Measurements from ENCODE around the gene GLB1L2.

GLB1L2 gene

DNA sequence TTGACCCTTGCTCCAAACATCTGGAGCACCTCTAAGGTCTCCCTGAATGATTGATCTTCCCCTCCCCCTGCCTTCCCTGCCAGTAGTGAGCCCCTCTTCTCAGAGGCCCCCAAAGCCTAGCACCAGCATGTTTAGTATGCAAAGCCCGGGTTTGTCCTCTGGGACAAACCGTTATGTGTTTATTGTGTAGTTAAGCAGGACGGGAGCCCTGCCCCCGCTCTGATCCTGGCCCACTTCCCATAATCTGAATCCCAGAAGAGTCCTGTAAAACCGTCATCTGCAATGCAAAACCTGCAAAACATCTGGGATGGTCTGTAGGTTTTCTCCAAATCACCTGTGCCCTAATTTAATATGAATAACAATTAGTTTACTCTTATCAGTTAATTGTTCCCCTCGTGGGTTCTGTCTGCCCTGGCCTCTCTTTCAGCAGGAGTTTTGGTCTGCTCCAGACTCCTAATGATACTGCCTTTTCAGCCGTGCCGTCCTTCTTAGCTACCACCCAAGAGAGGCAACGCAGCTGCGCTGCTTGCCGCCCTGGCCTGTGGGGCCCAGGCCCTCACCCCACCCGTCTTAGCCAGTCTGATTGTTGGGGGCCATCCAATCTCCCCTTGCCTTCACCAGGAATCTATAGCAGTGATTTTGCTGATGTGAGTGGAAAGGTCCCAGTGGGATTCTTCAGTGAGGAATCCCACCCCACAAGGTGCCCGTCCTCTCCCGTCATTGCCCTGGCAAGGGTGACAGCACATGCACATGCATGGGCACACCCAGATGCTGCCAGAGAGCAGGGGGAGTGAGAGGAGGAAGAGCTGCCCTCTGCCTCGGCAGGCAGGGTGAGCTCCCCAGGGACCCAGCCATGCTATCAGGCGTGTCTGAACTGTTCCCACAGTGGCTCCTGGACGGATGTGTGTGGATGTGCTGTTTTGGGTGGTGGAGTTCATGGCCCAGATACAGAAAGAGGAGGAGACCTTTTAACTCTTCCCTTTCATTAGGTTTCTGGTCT is 83.3 kb downstream of the GLB1L2 start:
- H2BK5ac ChIP-seq (ENCODE audit: low read depth, low read length, poor library complexity), result no peak overlapping the region
- no peak overlapping the region for H4K91ac ChIP-seq (ENCODE audit: low read depth, low read length)
- no peak overlapping the region for H4K12ac ChIP-seq (ENCODE audit: low read depth, low read length)
- H2BK120ac ChIP-seq (ENCODE audit: insufficient read depth, low read length, poor library complexity), result no peak overlapping the region
- no peak overlapping the region for H2AK5ac ChIP-seq (ENCODE audit: low read length)
- H3K4ac ChIP-seq (ENCODE audit: low read depth, low read length), result no peak overlapping the region
- H3K4me3 ChIP-seq (ENCODE audit: low read depth, low read length), result no peak overlapping the region
- H3K14ac ChIP-seq (ENCODE audit: low read length), result no peak overlapping the region
- no peak overlapping the region for H3K4me2 ChIP-seq (ENCODE audit: low read length)
- H3K79me1 ChIP-seq (ENCODE audit: low read length), result no peaks in the 10 kb centered on the region
- H3K79me2 ChIP-seq (ENCODE audit: control insufficient read depth, insufficient read depth, low read length, poor library complexity), result no peaks in the 10 kb centered on the region
- peaks cover 3 to 4% of the 10 kb centered on the region in 2 experiments for H3K4me1 ChIP-seq (ENCODE audit: control insufficient read depth in 1 of 2, insufficient read depth in 2 of 2, low read length in 2 of 2)
- no peak overlapping the region for H3K27ac ChIP-seq (ENCODE audit: low read depth, low read length)
- H3K18ac ChIP-seq (ENCODE audit: low read length), result no peak overlapping the region
- H3K9ac ChIP-seq (ENCODE audit: low read length), result no peak overlapping the region
- peaks cover 31% of the 10 kb centered on the region for H3K27me3 ChIP-seq (ENCODE audit: insufficient read depth, low read length)
- WGBS (ENCODE audit: extremely low coverage, insufficient coverage, insufficient read length), result no CpG with 5 or more reads among the region's 17 CpGs
- H2BK12ac ChIP-seq (ENCODE audit: low read length), result no peak overlapping the region
- no peak overlapping the region for H2AFZ ChIP-seq (ENCODE audit: insufficient read depth, low read length, poor library complexity)
- no peak for DNase-seq
- H3K36me3 ChIP-seq (ENCODE audit: control insufficient read depth in 1 of 2, insufficient read depth in 2 of 2, low read length in 2 of 2), result no peaks in the 10 kb centered on the region
- H3K9me3 ChIP-seq (ENCODE audit: insufficient read depth, low read depth, low read length), result peaks cover 6% of the 10 kb centered on the region
- no peak overlapping the region for H4K8ac ChIP-seq (ENCODE audit: low read depth, low read length)
- H3K23ac ChIP-seq (ENCODE audit: low read length), result no peak overlapping the region

DNA sequence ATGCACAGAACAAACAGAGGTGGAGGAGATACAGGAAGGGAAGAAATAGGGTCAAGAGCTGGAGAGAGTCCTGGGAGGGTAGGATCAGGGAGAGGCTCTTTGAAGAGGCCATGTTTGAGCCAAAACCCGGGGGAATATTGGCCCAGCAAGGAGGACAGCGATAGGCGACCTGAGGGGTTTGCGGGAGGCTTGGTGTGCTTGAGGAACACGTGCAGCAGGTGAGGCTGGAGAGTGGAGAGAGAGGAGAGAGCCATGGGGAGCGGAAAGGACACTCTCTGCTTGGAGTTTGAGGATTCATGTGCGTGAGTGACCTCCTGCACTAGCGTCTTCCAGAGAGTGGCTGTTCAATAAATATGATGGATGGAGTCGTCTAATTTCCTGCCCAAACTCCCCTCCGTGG is 84.9 kb downstream of the GLB1L2 start:
- Histone ChIP-seq H4K8ac (ENCODE audit: low read depth, low read length) (no peak overlapping the region), H2AFZ (ENCODE audit: insufficient read depth, low read length, poor library complexity) (no peak overlapping the region), H3K27me3 (ENCODE audit: insufficient read depth, low read length) (peaks cover 17% of the 10 kb centered on the region), H3K4me1 (ENCODE audit: control insufficient read depth in 1 of 2, insufficient read depth in 2 of 2, low read length in 2 of 2) (peaks cover 0 to 4% of the 10 kb centered on the region in 2 experiments), H3K4me2 (ENCODE audit: low read length) (no peak overlapping the region), H3K27ac (ENCODE audit: low read depth, low read length) (no peak overlapping the region), H2AK5ac (ENCODE audit: low read length) (no peak overlapping the region), H3K79me1 (ENCODE audit: low read length) (no peaks in the 10 kb centered on the region), H3K9me3 (ENCODE audit: insufficient read depth, low read depth, low read length) (peaks cover 2% of the 10 kb centered on the region), H4K91ac (ENCODE audit: low read depth, low read length) (no peak overlapping the region), H2BK5ac (ENCODE audit: low read depth, low read length, poor library complexity) (no peak overlapping the region), H3K79me2 (ENCODE audit: control insufficient read depth, insufficient read depth, low read length, poor library complexity) (no peaks in the 10 kb centered on the region), H4K12ac (ENCODE audit: low read depth, low read length) (no peak overlapping the region), H3K23ac (ENCODE audit: low read length) (no peak overlapping the region), H3K36me3 (ENCODE audit: control insufficient read depth in 1 of 2, insufficient read depth in 2 of 2, low read length in 2 of 2) (no peaks in the 10 kb centered on the region), H3K14ac (ENCODE audit: low read length) (no peak overlapping the region), H3K4me3 (ENCODE audit: low read depth, low read length) (no peak overlapping the region), H2BK120ac (ENCODE audit: insufficient read depth, low read length, poor library complexity) (no peak overlapping the region), H2BK12ac (ENCODE audit: low read length) (no peak overlapping the region), H3K4ac (ENCODE audit: low read depth, low read length) (no peak overlapping the region), H3K9ac (ENCODE audit: low read length) (no peak overlapping the region), H3K18ac (ENCODE audit: low read length) (no peak overlapping the region)
- WGBS (ENCODE audit: extremely low coverage, insufficient coverage, insufficient read length), result no CpG with 5 or more reads among the region's 10 CpGs
- DNase-seq, result no peak

DNA sequence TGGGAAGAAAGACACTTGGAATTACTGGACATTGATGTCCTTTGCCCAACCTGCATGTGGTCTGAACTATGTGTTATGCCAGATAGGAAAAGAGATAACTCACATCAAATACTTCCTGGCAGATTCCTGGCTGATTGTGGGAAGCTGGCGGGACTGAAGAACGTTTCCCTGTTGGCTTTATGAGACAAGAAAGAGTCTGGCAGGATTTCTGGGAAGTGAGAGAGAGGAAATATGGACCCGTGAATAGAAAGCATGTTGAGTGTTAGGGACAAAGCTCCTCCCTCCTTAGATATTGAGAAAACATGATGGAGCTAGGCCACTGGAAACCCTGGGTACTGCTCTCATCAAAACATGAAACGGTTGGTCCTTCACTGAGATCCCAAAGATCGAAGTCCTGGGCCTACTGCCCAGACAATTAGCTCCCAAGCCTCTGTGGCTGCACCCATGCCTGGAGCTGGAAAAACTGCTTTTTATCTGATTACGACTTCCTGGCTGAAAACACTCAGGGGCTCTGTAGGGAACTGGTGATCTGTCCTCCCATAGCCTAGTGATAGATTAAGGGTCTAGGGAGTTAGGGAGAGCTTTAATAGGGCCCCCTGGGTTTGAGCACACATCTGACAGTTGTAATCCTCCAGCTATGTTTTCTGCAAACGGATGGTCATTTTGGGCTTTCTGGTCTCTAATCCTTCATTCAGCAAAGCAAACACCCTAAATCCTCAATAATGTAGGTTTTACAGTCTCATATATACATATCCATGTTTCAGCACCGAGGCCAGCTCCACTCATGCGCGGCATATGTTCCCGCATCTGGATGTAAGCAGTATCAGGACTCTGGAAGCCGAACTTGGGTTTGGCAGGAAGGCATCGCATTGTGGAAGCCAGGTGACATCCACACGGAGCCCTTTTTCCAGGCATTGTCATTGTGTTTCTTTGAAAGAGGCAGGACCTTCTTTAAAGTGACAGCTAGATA is 86.4 kb downstream of the GLB1L2 start:
- H3K4me1 ChIP-seq (ENCODE audit: control insufficient read depth in 1 of 2, insufficient read depth in 2 of 2, low read length in 2 of 2), result no peaks in the 10 kb centered on the region
- H3K79me1 ChIP-seq (ENCODE audit: low read length), result no peaks in the 10 kb centered on the region
- H3K79me2 ChIP-seq (ENCODE audit: control insufficient read depth, insufficient read depth, low read length, poor library complexity), result no peaks in the 10 kb centered on the region
- no peak overlapping the region for H2AK5ac ChIP-seq (ENCODE audit: low read length)
- no CpG with 5 or more reads among the region's 14 CpGs for WGBS (ENCODE audit: extremely low coverage, insufficient coverage, insufficient read length)
- H3K4ac ChIP-seq (ENCODE audit: low read depth, low read length), result no peak overlapping the region
- no peak overlapping the region for H3K18ac ChIP-seq (ENCODE audit: low read length)
- H2AFZ ChIP-seq (ENCODE audit: insufficient read depth, low read length, poor library complexity), result no peak overlapping the region
- no peaks in the 10 kb centered on the region for H3K36me3 ChIP-seq (ENCODE audit: control insufficient read depth in 1 of 2, insufficient read depth in 2 of 2, low read length in 2 of 2)
- DNase-seq, result peak; percentile 20 to 69
- no peak overlapping the region for H3K9ac ChIP-seq (ENCODE audit: low read length)
- H3K27me3 ChIP-seq (ENCODE audit: insufficient read depth, low read length), result peaks cover 9% of the 10 kb centered on the region
- H4K91ac ChIP-seq (ENCODE audit: low read depth, low read length), result no peak overlapping the region
- H3K4me3 ChIP-seq (ENCODE audit: low read depth, low read length), result no peak overlapping the region
- no peak overlapping the region for H3K14ac ChIP-seq (ENCODE audit: low read length)
- no peak overlapping the region for H3K27ac ChIP-seq (ENCODE audit: low read depth, low read length)
- peaks cover 4% of the 10 kb centered on the region for H3K9me3 ChIP-seq (ENCODE audit: insufficient read depth, low read depth, low read length)
- no peak overlapping the region for H2BK12ac ChIP-seq (ENCODE audit: low read length)
- no peak overlapping the region for H2BK5ac ChIP-seq (ENCODE audit: low read depth, low read length, poor library complexity)
- no peak overlapping the region for H2BK120ac ChIP-seq (ENCODE audit: insufficient read depth, low read length, poor library complexity)
- no peak overlapping the region for H4K12ac ChIP-seq (ENCODE audit: low read depth, low read length)
- no peak overlapping the region for H4K8ac ChIP-seq (ENCODE audit: low read depth, low read length)
- H3K23ac ChIP-seq (ENCODE audit: low read length), result no peak overlapping the region
- no peak overlapping the region for H3K4me2 ChIP-seq (ENCODE audit: low read length)

DNA sequence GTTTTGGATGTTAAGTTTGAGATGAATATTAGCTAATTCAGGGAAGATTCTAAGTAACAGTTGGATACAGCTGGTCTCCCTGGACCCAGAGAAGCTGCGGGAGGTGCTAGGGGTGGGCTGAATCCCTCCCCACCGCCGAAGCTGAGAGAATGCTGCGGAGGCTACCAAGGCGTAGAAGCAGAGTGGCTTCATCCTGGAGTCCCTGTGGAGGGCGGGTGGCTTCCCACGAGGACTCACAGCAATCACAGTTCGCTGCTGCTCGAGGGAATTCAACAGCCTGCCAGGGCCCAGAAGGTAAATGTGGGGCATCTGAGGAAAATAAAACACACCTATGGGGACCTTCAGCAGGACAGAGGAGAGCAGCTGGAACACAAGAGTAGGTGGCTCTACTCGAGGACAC is 91.3 kb downstream of the GLB1L2 start:
- no peak for DNase-seq
- no peak overlapping the region for H2BK12ac ChIP-seq (ENCODE audit: low read length)
- no peaks in the 10 kb centered on the region for H3K79me1 ChIP-seq (ENCODE audit: low read length)
- no peaks in the 10 kb centered on the region for H3K79me2 ChIP-seq (ENCODE audit: control insufficient read depth, insufficient read depth, low read length, poor library complexity)
- H3K18ac ChIP-seq (ENCODE audit: low read length), result no peak overlapping the region
- H4K12ac ChIP-seq (ENCODE audit: low read depth, low read length), result no peak overlapping the region
- H2BK5ac ChIP-seq (ENCODE audit: low read depth, low read length, poor library complexity), result no peak overlapping the region
- no peak overlapping the region for H3K27ac ChIP-seq (ENCODE audit: low read depth, low read length)
- H3K4me2 ChIP-seq (ENCODE audit: low read length), result no peak overlapping the region
- no peak overlapping the region for H2AK5ac ChIP-seq (ENCODE audit: low read length)
- no peaks in the 10 kb centered on the region for H3K36me3 ChIP-seq (ENCODE audit: control insufficient read depth in 1 of 2, insufficient read depth in 2 of 2, low read length in 2 of 2)
- H3K14ac ChIP-seq (ENCODE audit: low read length), result no peak overlapping the region
- no peak overlapping the region for H3K4ac ChIP-seq (ENCODE audit: low read depth, low read length)
- no peak overlapping the region for H3K4me3 ChIP-seq (ENCODE audit: low read depth, low read length)
- H4K8ac ChIP-seq (ENCODE audit: low read depth, low read length), result no peak overlapping the region
- H3K9ac ChIP-seq (ENCODE audit: low read length), result no peak overlapping the region
- no peak overlapping the region for H4K91ac ChIP-seq (ENCODE audit: low read depth, low read length)
- no CpG with 5 or more reads among the region's 10 CpGs for WGBS (ENCODE audit: extremely low coverage, insufficient coverage, insufficient read length)
- H3K9me3 ChIP-seq (ENCODE audit: insufficient read depth, low read depth, low read length), result peaks cover 6% of the 10 kb centered on the region
- no peaks in the 10 kb centered on the region for H3K4me1 ChIP-seq (ENCODE audit: control insufficient read depth in 1 of 2, insufficient read depth in 2 of 2, low read length in 2 of 2)
- H2AFZ ChIP-seq (ENCODE audit: insufficient read depth, low read length, poor library complexity), result no peak overlapping the region
- H3K23ac ChIP-seq (ENCODE audit: low read length), result no peak overlapping the region
- H2BK120ac ChIP-seq (ENCODE audit: insufficient read depth, low read length, poor library complexity), result no peak overlapping the region
- H3K27me3 ChIP-seq (ENCODE audit: insufficient read depth, low read length), result no peaks in the 10 kb centered on the region

All from trophoblast cell (in vitro differentiated cells and primary cell).